ENCODE data around the gene FARP1.

FARP1 gene

DNA sequence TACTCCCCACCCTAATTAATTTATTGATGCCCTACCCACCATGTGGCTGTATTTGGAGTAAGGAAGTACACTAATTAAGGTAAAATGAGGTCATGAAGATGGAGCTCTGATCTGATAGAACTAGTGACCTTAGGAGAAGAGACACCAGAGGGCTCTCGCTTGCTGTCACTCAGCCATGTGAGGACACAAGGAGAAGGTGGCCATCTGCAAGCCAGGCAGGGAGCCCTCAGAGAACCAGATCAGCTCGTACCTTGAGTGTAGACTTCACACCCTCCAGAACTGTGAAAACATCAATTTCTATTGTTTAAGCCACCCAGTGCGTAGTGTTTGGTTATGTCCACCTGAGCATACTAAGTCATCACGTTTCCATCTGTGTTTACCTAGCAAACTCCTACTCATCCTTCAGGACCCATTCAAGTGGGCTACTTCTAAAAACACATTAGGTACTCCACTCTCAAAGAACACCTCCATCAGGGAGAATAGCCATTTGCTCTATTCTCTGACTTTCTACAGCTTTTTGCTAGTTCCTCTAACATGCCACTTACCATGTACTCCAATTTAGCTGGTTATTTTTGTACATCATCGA is 191.8 kb downstream of the FARP1 start:
- Histone ChIP-seq H3K4me1 (ENCODE audit: insufficient read depth, poor library complexity, severe bottlenecking) (no peaks in the 10 kb centered on the region), H3K4me3 (ENCODE audit: severe bottlenecking) (no peak overlapping the region), H3K27me3 (ENCODE audit: insufficient read depth, poor library complexity, severe bottlenecking) (no peaks in the 10 kb centered on the region), H3K36me3 (ENCODE audit: low read depth) (no peaks in the 10 kb centered on the region), H3K9me3 (ENCODE audit: severe bottlenecking) (no peaks in the 10 kb centered on the region), H3K27ac (ENCODE audit: poor library complexity, severe bottlenecking) (no peak overlapping the region)
- TF ChIP-seq, protein P1, sequence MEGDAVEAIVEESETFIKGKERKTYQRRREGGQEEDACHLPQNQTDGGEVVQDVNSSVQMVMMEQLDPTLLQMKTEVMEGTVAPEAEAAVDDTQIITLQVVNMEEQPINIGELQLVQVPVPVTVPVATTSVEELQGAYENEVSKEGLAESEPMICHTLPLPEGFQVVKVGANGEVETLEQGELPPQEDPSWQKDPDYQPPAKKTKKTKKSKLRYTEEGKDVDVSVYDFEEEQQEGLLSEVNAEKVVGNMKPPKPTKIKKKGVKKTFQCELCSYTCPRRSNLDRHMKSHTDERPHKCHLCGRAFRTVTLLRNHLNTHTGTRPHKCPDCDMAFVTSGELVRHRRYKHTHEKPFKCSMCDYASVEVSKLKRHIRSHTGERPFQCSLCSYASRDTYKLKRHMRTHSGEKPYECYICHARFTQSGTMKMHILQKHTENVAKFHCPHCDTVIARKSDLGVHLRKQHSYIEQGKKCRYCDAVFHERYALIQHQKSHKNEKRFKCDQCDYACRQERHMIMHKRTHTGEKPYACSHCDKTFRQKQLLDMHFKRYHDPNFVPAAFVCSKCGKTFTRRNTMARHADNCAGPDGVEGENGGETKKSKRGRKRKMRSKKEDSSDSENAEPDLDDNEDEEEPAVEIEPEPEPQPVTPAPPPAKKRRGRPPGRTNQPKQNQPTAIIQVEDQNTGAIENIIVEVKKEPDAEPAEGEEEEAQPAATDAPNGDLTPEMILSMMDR (IDR thresholded peaks at IDR 0.05; ENCODE audit: poor library complexity, severe bottlenecking), result no peak
- DNase-seq (ENCODE audit: low spot score) (no peak), ATAC-seq (ENCODE audit: low read depth) (no peak)

DNA sequence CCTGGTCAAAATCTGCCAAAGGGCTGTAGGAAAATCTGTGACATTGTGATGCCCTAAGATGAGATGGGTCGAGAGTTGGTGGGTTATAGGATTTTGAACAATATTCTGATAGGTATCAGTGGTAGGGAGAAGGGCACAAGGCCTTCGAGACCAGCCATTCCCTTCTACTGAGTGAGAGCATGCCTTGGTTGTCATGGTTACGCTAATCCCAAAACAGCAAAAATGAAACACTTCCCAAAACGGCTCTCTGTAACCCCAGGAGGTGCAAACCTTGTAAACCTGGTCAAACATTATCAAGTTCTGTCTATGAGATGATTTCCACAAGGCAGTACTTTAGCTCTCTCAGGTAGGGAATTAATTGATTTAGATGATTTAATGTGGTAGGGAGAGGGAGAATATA is 192.8 kb downstream of the FARP1 start:
- Histone ChIP-seq H3K27me3 (ENCODE audit: insufficient read depth, poor library complexity, severe bottlenecking) (no peaks in the 10 kb centered on the region), H3K4me1 (ENCODE audit: insufficient read depth, poor library complexity, severe bottlenecking) (no peaks in the 10 kb centered on the region), H3K27ac (ENCODE audit: poor library complexity, severe bottlenecking) (no peak overlapping the region), H3K9me3 (ENCODE audit: severe bottlenecking) (no peaks in the 10 kb centered on the region), H3K36me3 (ENCODE audit: low read depth) (no peaks in the 10 kb centered on the region), H3K4me3 (ENCODE audit: severe bottlenecking) (no peak overlapping the region)
- ATAC-seq (ENCODE audit: low read depth), result no peak
- no peak for DNase-seq (ENCODE audit: low spot score)
- TF ChIP-seq, protein P1 (IDR thresholded peaks at IDR 0.05; ENCODE audit: poor library complexity, severe bottlenecking), result no peak

DNA sequence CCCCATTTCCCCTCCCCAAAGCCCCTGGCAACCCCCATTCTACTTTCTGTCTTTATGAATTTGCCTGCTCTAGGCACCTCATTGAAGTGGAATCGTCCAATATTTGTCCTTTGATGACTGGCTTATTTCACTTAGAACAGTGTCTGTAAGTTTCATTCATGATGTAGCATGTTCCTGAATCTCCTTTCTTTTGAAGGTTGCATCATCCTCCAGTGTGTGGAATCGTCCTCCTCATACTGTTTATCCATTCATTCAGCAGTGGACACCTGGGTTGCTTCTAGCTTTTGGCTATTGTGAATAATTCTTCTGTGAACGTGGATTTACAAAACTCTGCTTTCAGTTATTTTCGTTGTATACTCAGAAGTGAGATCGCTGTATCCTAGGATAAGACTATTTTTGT is 195.4 kb downstream of the FARP1 start:
- no peaks in the 10 kb centered on the region for H3K36me3 ChIP-seq (ENCODE audit: low read depth)
- H3K27ac ChIP-seq (ENCODE audit: poor library complexity, severe bottlenecking), result no peak overlapping the region
- no peak overlapping the region for H3K4me3 ChIP-seq (ENCODE audit: severe bottlenecking)
- no peaks in the 10 kb centered on the region for H3K4me1 ChIP-seq (ENCODE audit: insufficient read depth, poor library complexity, severe bottlenecking)
- H3K9me3 ChIP-seq (ENCODE audit: severe bottlenecking), result no peaks in the 10 kb centered on the region
- no peaks in the 10 kb centered on the region for H3K27me3 ChIP-seq (ENCODE audit: insufficient read depth, poor library complexity, severe bottlenecking)
- no peak for ATAC-seq (ENCODE audit: low read depth)
- DNase-seq (ENCODE audit: low spot score), result no peak
- TF ChIP-seq, protein P1 (IDR thresholded peaks at IDR 0.05; ENCODE audit: poor library complexity, severe bottlenecking), result no peak

DNA sequence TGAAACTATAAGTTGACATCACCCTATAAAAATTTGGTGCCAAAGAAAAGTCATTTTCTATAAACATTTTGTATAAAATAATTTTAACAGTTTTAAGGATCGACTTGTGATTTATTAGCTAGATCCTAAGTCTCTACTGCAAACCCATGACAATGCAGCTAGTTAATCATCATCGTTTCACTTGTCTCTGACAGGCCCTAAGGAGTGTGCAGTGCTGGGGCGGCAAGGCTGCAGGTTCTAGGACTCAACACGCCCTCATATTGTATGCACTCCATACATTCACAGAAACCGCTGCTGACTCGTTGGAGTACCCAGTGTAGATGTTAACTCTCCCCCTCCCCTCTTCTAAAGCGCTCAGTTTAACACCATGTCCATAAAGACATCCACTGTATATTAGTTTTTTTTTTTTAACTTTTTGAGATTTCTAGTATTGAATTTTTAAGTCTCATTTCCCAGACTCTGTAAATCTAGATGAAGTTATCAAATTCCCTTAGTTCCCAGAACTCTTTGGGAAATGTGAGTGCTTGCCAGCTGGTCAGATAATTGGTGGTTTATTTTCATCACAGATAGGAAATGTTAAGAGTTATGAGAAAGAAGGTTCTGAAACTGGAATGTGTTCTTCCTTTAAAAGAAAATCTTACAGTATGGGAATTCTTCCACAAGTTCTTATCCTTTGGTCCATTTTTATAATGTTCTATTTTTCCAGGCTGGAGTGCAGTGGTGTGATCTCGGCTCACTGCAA is 197.0 kb downstream of the FARP1 start:
- ATAC-seq (ENCODE audit: low read depth), result no peak
- TF ChIP-seq, protein P1 (IDR thresholded peaks at IDR 0.05; ENCODE audit: poor library complexity, severe bottlenecking), result no peak
- no peak for DNase-seq (ENCODE audit: low spot score)

DNA sequence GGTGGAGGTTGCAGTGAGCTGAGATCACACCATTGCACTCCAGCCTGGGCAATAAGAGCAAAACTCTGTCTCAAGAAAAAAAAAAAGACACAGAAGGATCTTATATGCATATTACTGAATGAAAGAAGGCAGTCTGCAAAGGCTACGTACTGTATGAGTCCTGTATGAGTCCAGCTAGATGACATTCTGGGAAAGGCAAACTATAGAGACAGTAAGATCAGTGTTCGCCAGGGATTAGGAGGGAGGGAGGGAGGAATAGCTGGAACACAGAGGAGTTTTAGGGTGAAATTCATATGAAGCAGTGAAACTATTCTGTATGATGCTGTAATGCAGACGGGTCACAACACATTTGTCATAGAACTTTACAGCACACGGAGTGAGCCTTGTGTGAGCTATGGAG is 200.1 kb downstream of the FARP1 start:
- H3K4me3 ChIP-seq (ENCODE audit: severe bottlenecking), result no peak overlapping the region
- H3K4me1 ChIP-seq (ENCODE audit: insufficient read depth, poor library complexity, severe bottlenecking), result no peaks in the 10 kb centered on the region
- H3K27ac ChIP-seq (ENCODE audit: poor library complexity, severe bottlenecking), result no peak overlapping the region
- TF ChIP-seq, protein P1 (IDR thresholded peaks at IDR 0.05; ENCODE audit: poor library complexity, severe bottlenecking), result no peak
- no peaks in the 10 kb centered on the region for H3K36me3 ChIP-seq (ENCODE audit: low read depth)
- H3K9me3 ChIP-seq (ENCODE audit: severe bottlenecking), result no peaks in the 10 kb centered on the region
- DNase-seq (ENCODE audit: low spot score), result no peak
- no peak for ATAC-seq (ENCODE audit: low read depth)
- H3K27me3 ChIP-seq (ENCODE audit: insufficient read depth, poor library complexity, severe bottlenecking), result no peaks in the 10 kb centered on the region

More for the DNA sequence above, 197.0 kb downstream of the FARP1 start:
- Histone ChIP-seq H3K27ac (ENCODE audit: poor library complexity, severe bottlenecking) (no peak overlapping the region), H3K9me3 (ENCODE audit: severe bottlenecking) (no peaks in the 10 kb centered on the region), H3K4me3 (ENCODE audit: severe bottlenecking) (no peak overlapping the region), H3K27me3 (ENCODE audit: insufficient read depth, poor library complexity, severe bottlenecking) (no peaks in the 10 kb centered on the region), H3K4me1 (ENCODE audit: insufficient read depth, poor library complexity, severe bottlenecking) (no peaks in the 10 kb centered on the region), H3K36me3 (ENCODE audit: low read depth) (no peaks in the 10 kb centered on the region)

All from RWPE2 (cell line).